Measurements from ENCODE around the gene MBNL1.
"Not testable (repeated sequence)": the region's sequence is repeated elsewhere in the genome, so short reads cannot be mapped to it uniquely, and the experiment has no call there.

MBNL1 gene

GRCh38 chr3:152416808-152417580, 148.3 kb downstream of the MBNL1 start:
- DNase-seq, result no peak

DNA sequence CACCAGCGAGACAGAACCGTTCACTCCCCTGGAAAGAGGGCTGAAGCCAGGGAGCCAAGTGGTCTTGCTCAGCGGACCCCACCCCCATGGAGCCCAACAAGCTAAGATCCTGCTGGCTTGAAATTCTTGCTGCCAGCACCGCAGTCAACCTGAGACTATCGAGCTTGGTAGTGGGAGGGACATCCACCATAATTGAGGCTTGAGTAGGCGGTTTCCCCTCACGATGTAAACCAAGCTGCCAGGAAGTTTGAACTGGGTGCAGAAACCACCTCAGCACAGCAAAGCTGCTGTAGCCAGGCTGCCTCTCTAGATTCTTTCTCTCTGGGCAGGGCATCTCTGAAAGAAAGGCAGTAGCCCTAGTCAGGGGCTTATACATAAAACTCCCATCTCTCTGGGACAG, 151.0 kb downstream of the MBNL1 start:
- DNase-seq, result no peak

DNA sequence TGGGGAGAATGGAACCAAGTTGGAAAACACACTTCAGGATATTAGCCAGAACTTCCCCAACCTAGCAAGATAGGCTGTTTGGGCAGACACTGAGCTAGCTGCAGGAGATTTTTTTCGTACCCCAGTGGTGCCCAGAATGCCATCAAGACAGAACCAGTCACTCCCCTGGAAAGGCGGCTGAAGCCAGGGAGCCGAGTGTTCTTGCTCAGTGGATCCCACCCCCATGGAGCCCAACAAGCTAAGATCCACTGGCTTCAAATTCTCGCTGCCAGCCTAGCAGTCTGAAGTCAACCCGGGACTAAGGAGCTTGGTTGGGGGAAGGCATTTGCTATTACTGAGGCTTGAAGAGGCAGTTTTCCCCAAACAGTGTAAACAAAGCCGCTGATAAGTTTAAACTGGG, 152.4 kb downstream of the MBNL1 start:
- DNase-seq, result no peak

GRCh38 chr3:152426393-152426792, 157.7 kb downstream of the MBNL1 start:
- DNase-seq, result no peak

DNA sequence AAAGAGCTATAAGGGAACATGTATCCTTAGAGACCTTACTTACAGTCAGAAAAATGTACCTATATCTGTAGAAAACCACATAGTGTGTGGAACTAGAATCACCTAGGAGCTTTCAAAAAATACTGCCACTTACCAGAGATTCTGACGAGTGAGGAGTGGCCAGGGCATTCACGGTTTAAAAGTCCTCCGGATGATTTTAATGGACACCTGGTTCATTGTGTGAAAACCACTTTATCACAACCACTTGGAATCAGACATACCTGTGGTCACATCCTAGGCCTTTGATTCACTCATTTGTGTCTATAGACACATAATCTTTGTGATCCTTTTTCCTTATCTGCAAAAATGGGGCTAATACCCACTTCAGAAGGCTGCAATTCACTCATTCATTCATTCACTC, 159.8 kb downstream of the MBNL1 start:
- DNase-seq, result no peak

- DNase-seq, result no peak
Observed at GRCh38 chr3:152430223-152431002, 161.7 kb downstream of the MBNL1 start.

- no peak for DNase-seq
Observed at GRCh38 chr3:152434142-152434541, 165.4 kb downstream of the MBNL1 start.

DNA sequence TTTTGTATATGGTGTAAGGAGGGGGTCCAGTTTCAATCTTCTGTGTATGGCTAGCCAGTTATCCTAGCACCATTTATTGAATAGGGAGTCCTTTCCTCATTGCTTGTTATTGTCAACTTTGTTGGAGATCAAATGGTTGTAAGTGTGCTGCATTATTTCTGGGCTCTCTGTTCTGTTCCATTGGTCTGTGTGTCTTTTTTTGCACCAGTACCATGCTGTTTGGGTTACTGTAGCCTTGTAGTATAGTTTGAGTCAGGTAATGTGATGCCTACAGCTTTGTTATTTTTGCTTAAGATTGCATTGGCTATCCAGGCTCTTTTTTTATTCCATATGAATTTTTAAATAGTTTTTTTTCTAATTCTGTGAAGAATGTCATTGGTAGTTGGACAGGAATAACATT, 166.5 kb downstream of the MBNL1 start:
- DNase-seq, result not testable (repeated sequence)

DNA sequence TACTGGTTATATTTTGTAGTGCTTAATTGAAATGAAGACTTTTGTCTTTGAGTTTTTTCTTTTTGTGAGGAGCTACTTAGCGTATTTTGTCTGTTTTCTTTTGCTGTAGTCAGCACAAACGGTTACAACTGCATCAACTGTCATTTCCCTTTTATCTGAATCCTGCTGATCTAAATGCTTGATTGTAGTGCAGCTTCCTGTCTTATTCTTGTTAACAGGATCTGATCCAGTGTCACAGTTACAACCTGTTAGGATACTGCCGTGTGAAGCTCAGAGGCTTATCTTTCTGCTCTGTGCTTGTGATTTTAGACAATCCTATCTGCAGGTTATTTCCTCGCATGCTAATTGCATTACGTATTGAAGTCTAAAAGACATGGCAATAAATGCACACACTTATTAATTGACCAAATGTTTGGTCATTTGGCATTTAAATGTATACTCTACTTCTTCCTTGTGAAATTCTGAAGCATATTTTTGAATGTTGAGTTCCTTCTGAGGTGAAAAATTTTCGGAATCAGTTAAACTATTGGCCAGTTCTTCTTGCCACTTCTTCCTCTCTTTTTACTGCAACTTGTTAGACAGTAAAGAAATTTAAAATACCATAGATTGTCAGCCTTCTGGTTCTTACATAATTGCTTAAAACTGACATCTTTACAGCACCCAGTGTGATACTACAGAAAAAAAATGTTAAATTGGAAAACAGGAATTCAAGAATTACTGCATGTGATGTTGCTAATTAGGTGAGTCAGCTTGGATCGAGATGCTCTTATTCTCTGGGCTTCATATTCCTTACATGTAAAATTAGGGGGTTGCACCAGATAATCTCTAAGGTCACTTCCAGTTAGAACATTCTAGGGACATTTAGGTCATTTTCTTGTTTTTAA, 168.2 kb downstream of the MBNL1 start:
- no peak for DNase-seq

DNA sequence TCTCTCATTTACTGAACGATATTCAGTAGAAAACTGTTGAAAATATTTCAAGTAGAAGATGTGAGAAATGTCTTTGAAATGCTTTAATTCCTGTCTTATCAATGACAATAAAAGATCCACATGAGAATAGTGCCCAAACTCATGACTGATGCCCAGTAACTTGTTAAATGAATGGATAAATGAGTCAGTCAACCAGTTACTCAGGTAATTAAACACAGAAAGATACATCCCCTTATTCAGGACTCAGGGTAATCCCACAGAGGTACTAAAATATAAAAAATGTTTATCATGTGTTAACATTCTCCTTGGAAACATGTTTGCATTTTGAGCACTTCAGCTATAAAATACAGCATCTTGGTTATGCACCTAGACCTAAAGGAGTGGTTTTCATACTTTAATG, 169.5 kb downstream of the MBNL1 start:
- no peak for DNase-seq

GRCh38 chr3:152438706-152439105, 170.0 kb downstream of the MBNL1 start:
- DNase-seq, result no peak

GRCh38 chr3:152440243-152440642, 171.5 kb downstream of the MBNL1 start:
- DNase-seq, result not testable (repeated sequence)

GRCh38 chr3:152443212-152444023, 174.7 kb downstream of the MBNL1 start:
- DNase-seq, result no peak

DNA sequence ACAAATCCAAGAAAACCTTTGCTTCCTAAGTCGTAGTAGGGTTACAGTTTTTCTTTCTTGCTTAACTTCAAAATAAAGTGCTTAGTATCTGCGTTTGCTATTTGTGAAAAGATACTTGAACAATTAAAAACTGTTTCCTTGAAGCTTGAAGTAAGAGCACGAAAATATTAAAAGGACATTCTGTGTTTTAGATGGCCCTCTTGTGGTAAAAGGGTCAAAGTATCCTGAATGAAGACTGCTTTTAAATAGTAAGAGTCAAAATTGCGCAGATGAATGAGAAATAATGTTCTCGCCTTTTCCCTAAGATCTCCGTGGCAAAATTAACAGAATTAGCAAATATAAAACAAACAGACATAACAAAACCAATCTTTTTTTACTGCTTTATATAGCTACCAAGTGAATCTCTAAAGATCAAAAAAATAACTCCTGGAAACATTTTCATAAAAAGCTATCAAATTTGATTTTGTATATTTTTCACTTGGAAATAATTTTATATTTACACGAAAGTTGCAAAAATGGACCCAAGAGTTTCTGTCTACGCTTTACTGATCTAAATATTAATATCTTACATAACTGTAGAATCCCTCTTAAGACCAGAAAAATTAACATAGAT, 175.4 kb downstream of the MBNL1 start:
- DNase-seq, result no peak

GRCh38 chr3:152445212-152445611, 176.5 kb downstream of the MBNL1 start:
- DNase-seq, result no peak

- no peak for DNase-seq
Observed at GRCh38 chr3:152446495-152446894, 177.8 kb downstream of the MBNL1 start.

- no peak for DNase-seq
Observed at GRCh38 chr3:152447511-152447910, 178.8 kb downstream of the MBNL1 start.

- DNase-seq, result no peak
Observed at GRCh38 chr3:152448091-152448490, 179.4 kb downstream of the MBNL1 start.

DNA sequence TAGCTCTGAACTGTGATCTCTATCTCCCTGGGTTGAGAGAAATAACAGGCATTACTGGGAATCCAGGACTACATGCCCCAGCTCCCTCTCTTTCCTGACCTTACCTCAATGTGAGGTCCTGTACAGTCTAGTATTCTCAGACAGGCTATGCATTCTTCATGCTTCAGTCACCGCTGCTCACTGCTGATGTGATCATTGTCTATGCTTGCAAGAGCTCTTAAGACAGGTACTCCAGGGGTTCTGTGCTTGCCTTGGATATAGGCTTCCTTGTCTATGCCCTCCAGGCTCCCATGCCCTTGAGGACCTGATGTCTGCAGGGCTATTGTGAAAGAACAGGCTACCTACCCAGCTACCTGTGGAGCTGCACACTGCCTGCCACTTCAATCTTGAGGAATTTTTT, 183.6 kb downstream of the MBNL1 start:
- DNase-seq, result no peak

DNA sequence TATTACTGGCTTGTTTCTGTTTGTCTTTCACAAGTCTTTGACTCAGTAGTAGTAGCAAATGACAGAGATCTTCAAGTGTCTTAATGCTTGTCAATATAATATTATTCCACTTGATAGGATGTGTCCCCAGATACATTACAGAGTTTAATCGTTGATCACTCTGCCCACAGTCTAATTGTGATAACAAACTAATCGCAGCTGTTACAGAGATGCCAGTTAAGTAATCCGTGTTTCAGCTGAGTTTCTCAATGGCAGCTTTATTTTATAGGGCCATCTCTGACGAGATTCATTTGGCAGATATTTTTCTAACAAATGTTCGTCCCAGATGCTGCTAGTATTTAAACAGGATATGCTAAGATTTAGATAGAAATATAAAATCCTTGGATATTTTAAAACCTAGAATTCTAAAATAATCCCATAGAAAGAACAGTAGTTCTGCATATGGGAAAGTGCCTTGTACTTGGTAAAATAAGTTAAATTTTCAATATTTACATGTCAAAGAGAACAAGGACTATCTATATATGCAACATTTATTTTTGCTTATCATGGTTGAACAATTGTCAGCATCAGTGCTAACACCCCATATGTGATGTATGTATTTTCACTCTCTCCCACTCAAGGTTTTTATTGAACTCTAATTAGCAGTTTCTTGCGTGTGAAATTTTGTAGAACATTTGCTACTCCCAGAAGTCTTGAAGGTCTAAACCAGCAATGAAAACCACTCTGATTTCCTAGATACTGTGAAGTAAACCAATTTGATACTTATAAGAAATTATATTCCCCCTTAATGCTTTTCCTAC, 185.5 kb downstream of the MBNL1 start:
- no peak for DNase-seq

- DNase-seq, result no peak
Observed at GRCh38 chr3:152455989-152456388, 187.3 kb downstream of the MBNL1 start.
